ENCODE results near the gene AMOTL1.

The AMOTL1 gene

GRCh38 chr11:94800414-94800813, 32.3 kb downstream of the AMOTL1 start:
- no peak for TF ChIP-seq CTCF (IDR thresholded peaks at IDR 0.05; ENCODE audit: low read depth, low read length)
- Histone ChIP-seq H3K27ac (no peak overlapping the region), H3K9me3 (ENCODE audit: severe bottlenecking) (no peaks in the 10 kb centered on the region), H3K36me3 (peaks cover 64% of the 10 kb centered on the region), H3K4me3 (ENCODE audit: low read depth, low read length) (no peak overlapping the region), H3K27me3 (ENCODE audit: insufficient read depth, low read depth, severe bottlenecking) (no peaks in the 10 kb centered on the region)
- DNase-seq: no peak

GRCh38 chr11:94801866-94802460, 33.8 kb downstream of the AMOTL1 start:
- Histone ChIP-seq H3K27ac (no peak overlapping the region), H3K9me3 (ENCODE audit: severe bottlenecking) (no peaks in the 10 kb centered on the region), H3K4me3 (ENCODE audit: low read depth, low read length) (no peak overlapping the region), H3K36me3 (peaks cover 76% of the 10 kb centered on the region), H3K27me3 (ENCODE audit: insufficient read depth, low read depth, severe bottlenecking) (no peaks in the 10 kb centered on the region)
- DNase-seq: no peak
- no peak for TF ChIP-seq CTCF (IDR thresholded peaks at IDR 0.05; ENCODE audit: low read depth, low read length)

- no peak for DNase-seq
- no peaks in the 10 kb centered on the region for H3K9me3 ChIP-seq (ENCODE audit: severe bottlenecking)
- H3K27ac ChIP-seq: no peak overlapping the region
- H3K27me3 ChIP-seq (ENCODE audit: insufficient read depth, low read depth, severe bottlenecking): no peaks in the 10 kb centered on the region
- no peak overlapping the region for H3K4me3 ChIP-seq (ENCODE audit: low read depth, low read length)
- TF ChIP-seq CTCF (IDR thresholded peaks at IDR 0.05; ENCODE audit: low read depth, low read length): no peak
- H3K36me3 ChIP-seq: peaks cover 76% of the 10 kb centered on the region
Measured at GRCh38 chr11:94802501-94802900, 34.3 kb downstream of the AMOTL1 start.

- Histone ChIP-seq H3K27ac (no peak overlapping the region), H3K4me3 (ENCODE audit: low read depth, low read length) (no peak overlapping the region), H3K27me3 (ENCODE audit: insufficient read depth, low read depth, severe bottlenecking) (no peaks in the 10 kb centered on the region), H3K9me3 (ENCODE audit: severe bottlenecking) (no peaks in the 10 kb centered on the region), H3K36me3 (peaks cover 78% of the 10 kb centered on the region)
- no peak for DNase-seq
- TF ChIP-seq CTCF (IDR thresholded peaks at IDR 0.05; ENCODE audit: low read depth, low read length): no peak
Measured at GRCh38 chr11:94803491-94803890, 35.3 kb downstream of the AMOTL1 start.

GRCh38 chr11:94804874-94805273, 36.7 kb downstream of the AMOTL1 start:
- H3K9me3 ChIP-seq (ENCODE audit: severe bottlenecking): no peaks in the 10 kb centered on the region
- peaks cover 76% of the 10 kb centered on the region for H3K36me3 ChIP-seq
- no peak for DNase-seq
- TF ChIP-seq CTCF (IDR thresholded peaks at IDR 0.05; ENCODE audit: low read depth, low read length): no peak
- no peaks in the 10 kb centered on the region for H3K27me3 ChIP-seq (ENCODE audit: insufficient read depth, low read depth, severe bottlenecking)
- H3K4me3 ChIP-seq (ENCODE audit: low read depth, low read length): no peak overlapping the region
- no peak overlapping the region for H3K27ac ChIP-seq

GRCh38 chr11:94806014-94806413, 37.9 kb downstream of the AMOTL1 start:
- peaks cover 64% of the 10 kb centered on the region for H3K36me3 ChIP-seq
- no peaks in the 10 kb centered on the region for H3K9me3 ChIP-seq (ENCODE audit: severe bottlenecking)
- DNase-seq: no peak
- no peak overlapping the region for H3K27ac ChIP-seq
- H3K27me3 ChIP-seq (ENCODE audit: insufficient read depth, low read depth, severe bottlenecking): no peaks in the 10 kb centered on the region
- no peak for TF ChIP-seq CTCF (IDR thresholded peaks at IDR 0.05; ENCODE audit: low read depth, low read length)
- no peak overlapping the region for H3K4me3 ChIP-seq (ENCODE audit: low read depth, low read length)
